Activated T-cell treated with anti-CD3 and anti-CD28 coated beads, Interleukin-2, amount 50 U/mL, for 72 hours (primary cell): ENCODE measurements around the gene RC3H1. TPM values are rescaled to one million over a fixed set of nuclear protein-coding genes. Genes with fewer than 3 reads are reported as not detected.
"Not testable (repeated sequence)": the region's sequence is repeated elsewhere in the genome, so short reads cannot be mapped to it uniquely, and the experiment has no call there.

ENCODE experiments used
- ATAC-seq, 2 donors: fragments of 150-1000 bp; cut with Tn5 transposase; replicated peaks in 1 of 2; 2 replicates each; pipeline ENCODE4 v1.10.0; 2021; ENCODE audit warnings: moderate library complexity in 2 of 2, mild to moderate bottlenecking in 1 of 2
- DNase-seq, 2 donors: peaks; one replicate each; pipeline ENCODE4 v3.0.0; 2021 to 2022; ENCODE audit warnings: mixed read lengths in 1 of 2
- H3K27ac Mint-ChIP-seq: one replicate; pipeline ENCODE4 v1.8.0; 2022; ENCODE audit warnings: mild to moderate bottlenecking, moderate library complexity, mixed read lengths
- H3K27me3 Mint-ChIP-seq: one replicate; pipeline ENCODE4 v1.8.0; 2022; ENCODE audit warnings: low read depth, mixed read lengths
- H3K36me3 Mint-ChIP-seq, 2 donors: one replicate each; pipeline ENCODE4 v1.8.0; 2022; ENCODE audit warnings: mixed read lengths in 2 of 2, mild to moderate bottlenecking in 1 of 2; ENCODE audit not compliant: insufficient read depth in 2 of 2
- H3K4me1 Mint-ChIP-seq: one replicate; pipeline ENCODE4 v1.8.0; 2022; ENCODE audit warnings: low read depth, mixed read lengths
- H3K4me3 Mint-ChIP-seq, 2 donors: one replicate each; pipeline ENCODE4 v1.8.0; 2022; ENCODE audit warnings: mild to moderate bottlenecking in 2 of 2, mixed read lengths in 2 of 2, moderate library complexity in 2 of 2
- H3K9me3 Mint-ChIP-seq, 2 donors: one replicate each; pipeline ENCODE4 v1.8.0; 2022; ENCODE audit warnings: mixed read lengths in 2 of 2
- total RNA-seq, 2 donors: library from RNA; stranded (reverse); gene quantifications; one replicate each; pipeline ENCODE4 v1.2.3, GENCODE V29; 2022

Gene RC3H1
- total RNA-seq, 2 donors from 2014 or later, result 28.1 to 33.5 TPM

GRCh38 chr1:173970252-173970651 is 51.9 kb downstream of the RC3H1 start:
- Mint-ChIP-seq H3K27ac (peak overlapping the region; percentile 63), H3K36me3 (peaks cover 6 to 16% of the 10 kb centered on the region in 2 donors), H3K4me1 (peaks cover 4% of the 10 kb centered on the region), H3K27me3 (no peaks in the 10 kb centered on the region), H3K4me3 (no peak overlapping the region), H3K9me3 (no peaks in the 10 kb centered on the region)
- DNase-seq (no peak), ATAC-seq (no peak)

- not testable (repeated sequence) for H3K9me3 Mint-ChIP-seq, H3K4me1 Mint-ChIP-seq, H3K27ac Mint-ChIP-seq, H3K27me3 Mint-ChIP-seq, ATAC-seq, DNase-seq, H3K4me3 Mint-ChIP-seq
- H3K36me3 Mint-ChIP-seq, result peaks cover 3 to 20% of the 10 kb centered on the region in 2 donors
Measured at GRCh38 chr1:173965896-173966295, 56.3 kb downstream of the RC3H1 start.

GRCh38 chr1:173963477-173963876 is 58.7 kb downstream of the RC3H1 start:
- Mint-ChIP-seq H3K4me1 (no peaks in the 10 kb centered on the region), H3K27me3 (no peaks in the 10 kb centered on the region), H3K9me3 (no peaks in the 10 kb centered on the region), H3K36me3 (peaks cover 8 to 27% of the 10 kb centered on the region in 2 donors), H3K4me3 (no peak overlapping the region), H3K27ac (peak overlapping the region; percentile 82)
- no peak for DNase-seq
- ATAC-seq, result no peak

GRCh38 chr1:173960625-173961024 is 61.5 kb downstream of the RC3H1 start:
- H3K9me3 Mint-ChIP-seq, result no peaks in the 10 kb centered on the region
- H3K4me1 Mint-ChIP-seq, result no peaks in the 10 kb centered on the region
- peak overlapping the region; percentile 79 for H3K27ac Mint-ChIP-seq
- DNase-seq (no peak), ATAC-seq (no peak)
- H3K27me3 Mint-ChIP-seq, result no peaks in the 10 kb centered on the region
- H3K36me3 Mint-ChIP-seq, result peaks cover 8 to 29% of the 10 kb centered on the region in 2 donors
- no peak overlapping the region for H3K4me3 Mint-ChIP-seq

GRCh38 chr1:173954179-173954578 is 68.0 kb downstream of the RC3H1 start:
- Mint-ChIP-seq H3K27ac (no peak overlapping the region), H3K4me3 (no peak overlapping the region), H3K27me3 (no peaks in the 10 kb centered on the region), H3K36me3 (peaks cover 6 to 12% of the 10 kb centered on the region in 2 donors), H3K4me1 (peaks cover 27% of the 10 kb centered on the region), H3K9me3 (no peaks in the 10 kb centered on the region)
- ATAC-seq, result peak; percentile 58 to 60
- DNase-seq, result no peak

GRCh38 chr1:173948594-173948993 is 73.6 kb downstream of the RC3H1 start:
- ATAC-seq (no peak), DNase-seq (no peak)
- H3K9me3 Mint-ChIP-seq, result no peaks in the 10 kb centered on the region
- H3K36me3 Mint-ChIP-seq, result peaks cover 1 to 6% of the 10 kb centered on the region in 2 donors
- no peak overlapping the region for H3K27ac Mint-ChIP-seq
- H3K4me1 Mint-ChIP-seq, result peaks cover 17% of the 10 kb centered on the region
- no peaks in the 10 kb centered on the region for H3K27me3 Mint-ChIP-seq
- H3K4me3 Mint-ChIP-seq, result no peak overlapping the region

GRCh38 chr1:173946380-173946921 is 75.7 kb downstream of the RC3H1 start:
- Mint-ChIP-seq H3K27ac (peak overlapping the region; percentile 63), H3K36me3 (peaks cover 0 to 9% of the 10 kb centered on the region in 2 donors), H3K4me3 (no peak overlapping the region), H3K4me1 (no peaks in the 10 kb centered on the region), H3K9me3 (no peaks in the 10 kb centered on the region), H3K27me3 (no peaks in the 10 kb centered on the region)
- DNase-seq (no peak), ATAC-seq (peak; percentile 25 to 42)

- no peak for DNase-seq
- H3K4me3 Mint-ChIP-seq, result no peak overlapping the region
- peaks cover 5 to 21% of the 10 kb centered on the region in 2 donors for H3K36me3 Mint-ChIP-seq
- no peak for ATAC-seq
- peaks cover 11% of the 10 kb centered on the region for H3K4me1 Mint-ChIP-seq
- H3K27me3 Mint-ChIP-seq, result no peaks in the 10 kb centered on the region
- H3K27ac Mint-ChIP-seq, result no peak overlapping the region
- no peaks in the 10 kb centered on the region for H3K9me3 Mint-ChIP-seq
Measured at GRCh38 chr1:173937062-173937461, 85.1 kb downstream of the RC3H1 start.

GRCh38 chr1:173934440-173934839 is 87.7 kb downstream of the RC3H1 start:
- peak overlapping the region; percentile 75 for H3K27ac Mint-ChIP-seq

GRCh38 chr1:173930541-173930940 is 91.6 kb downstream of the RC3H1 start:
- peaks cover 11% of the 10 kb centered on the region for H3K4me1 Mint-ChIP-seq

More at GRCh38 chr1:173934440-173934839, 87.7 kb downstream of the RC3H1 start:
- H3K4me3 Mint-ChIP-seq, result no peak overlapping the region
- peaks cover 1 to 12% of the 10 kb centered on the region in 2 donors for H3K36me3 Mint-ChIP-seq
- DNase-seq (no peak), ATAC-seq (peak in 1 of 2 donors; percentile 49)
- no peaks in the 10 kb centered on the region for H3K9me3 Mint-ChIP-seq
- H3K27me3 Mint-ChIP-seq, result no peaks in the 10 kb centered on the region
- H3K4me1 Mint-ChIP-seq, result peaks cover 11% of the 10 kb centered on the region

GRCh38 chr1:173925306-173926242 is 96.6 kb downstream of the RC3H1 start:
- no peak overlapping the region for H3K27ac Mint-ChIP-seq
- ATAC-seq (no peak), DNase-seq (no peak)
- no peaks in the 10 kb centered on the region for H3K9me3 Mint-ChIP-seq
- H3K36me3 Mint-ChIP-seq, result no peaks in the 10 kb centered on the region
- H3K4me3 Mint-ChIP-seq, result no peak overlapping the region
- H3K27me3 Mint-ChIP-seq, result no peaks in the 10 kb centered on the region
- H3K4me1 Mint-ChIP-seq, result no peaks in the 10 kb centered on the region

More at GRCh38 chr1:173930541-173930940, 91.6 kb downstream of the RC3H1 start:
- H3K9me3 Mint-ChIP-seq, DNase-seq, H3K27ac Mint-ChIP-seq, ATAC-seq, H3K27me3 Mint-ChIP-seq, H3K36me3 Mint-ChIP-seq, H3K4me3 Mint-ChIP-seq: not testable (repeated sequence)

GRCh38 chr1:173920861-173921260 is 101.3 kb downstream of the RC3H1 start:
- no peaks in the 10 kb centered on the region for H3K27me3 Mint-ChIP-seq
- no peak overlapping the region for H3K4me3 Mint-ChIP-seq
- H3K27ac Mint-ChIP-seq, result peak overlapping the region; percentile 60
- no peak for ATAC-seq
- H3K36me3 Mint-ChIP-seq, result no peaks in the 10 kb centered on the region
- no peaks in the 10 kb centered on the region for H3K9me3 Mint-ChIP-seq
- DNase-seq, result no peak
- no peaks in the 10 kb centered on the region for H3K4me1 Mint-ChIP-seq

GRCh38 chr1:173917635-173918493 is 104.3 kb downstream of the RC3H1 start:
- no peaks in the 10 kb centered on the region for H3K27me3 Mint-ChIP-seq
- no peak overlapping the region for H3K27ac Mint-ChIP-seq
- no peaks in the 10 kb centered on the region for H3K4me1 Mint-ChIP-seq
- no peak for ATAC-seq
- no peaks in the 10 kb centered on the region for H3K9me3 Mint-ChIP-seq
- no peaks in the 10 kb centered on the region for H3K36me3 Mint-ChIP-seq
- DNase-seq, result no peak
- no peak overlapping the region for H3K4me3 Mint-ChIP-seq
